Ovary (tissue), 9 donors: ENCODE data around the gene TK2. TPM values are rescaled to one million over a fixed set of nuclear protein-coding genes. Genes with fewer than 3 reads are reported as not detected.

ENCODE experiments used
- DNase-seq, 5 donors: peaks; one replicate each; pipeline ENCODE4 v3.0.0-alpha.2; 2019 to 2020
- H3K27ac ChIP-seq, 2 donors: fragments of 200-600 bp; one replicate each; pipeline versions ENCODE4 v1.5.1 to v1.8.0; 2019 to 2022
- H3K27me3 ChIP-seq: fragments of 200-600 bp; one replicate; pipeline ENCODE4 v1.8.0; 2022
- H3K36me3 ChIP-seq: fragments of 200-600 bp; sonication (generic); one replicate; pipeline ENCODE4 v1.5.1; 2019
- H3K4me1 ChIP-seq: one replicate; pipeline ENCODE4 v1.8.1; 2013; ENCODE audit warnings: mild to moderate bottlenecking, moderate library complexity; ENCODE audit not compliant: insufficient read depth
- H3K4me3 ChIP-seq: fragments of 200-600 bp; sonication (generic); one replicate; pipeline ENCODE4 v1.5.1; 2017
- H3K9me3 ChIP-seq, 2 donors: fragments of 200-600 bp in 1 of 2; sonication (generic) in 1 of 2; one replicate each; pipeline versions ENCODE4 v1.5.1 to v1.8.1; 2013 to 2019; ENCODE audit warnings: mild to moderate bottlenecking in 1 of 2, moderate library complexity in 1 of 2
- CTCF ChIP-seq, 3 donors: fragments of 450-650 bp in 2 of 3; fragments of 200-600 bp in 1 of 3; IDR thresholded peaks; one replicate each; pipeline versions ENCODE4 v1.5.1 to v1.8.0; 2016 to 2022; ENCODE audit warnings: antibody characterized with exemption in 3 of 3, mild to moderate bottlenecking in 1 of 3
- EP300 ChIP-seq: sonication (generic); formaldehyde crosslinking; IDR thresholded peaks from one replicate; pipeline ENCODE4 v1.6.1; 2017; ENCODE audit warnings: antibody characterized with exemption
- POLR2A ChIP-seq: fragments of 450-650 bp; IDR thresholded peaks from one replicate; pipeline ENCODE4 v1.6.1; 2017; ENCODE audit warnings: antibody characterized with exemption, mild to moderate bottlenecking, moderate library complexity
- WGBS, 3 donors: extraction: QIAGEN DNeasy Blood & Tissue Kit in 1 of 3; methylation state at CpG; one replicate each; pipeline versions ENCODE4 v1.1.5 to v1.1.7; 2013 to 2017; 5-methylcytosine and 5-hydroxymethylcytosine counted together
- intact Hi-C, 4 donors: fragments of 100-400 bp; cut with DNase I; formaldehyde crosslinking; loops; one replicate each; pipeline versions ENCODE4 v1.11.0 to v1.15.1; 2022 to 2023
- polyA plus RNA-seq, 2 donors: library from polyadenylated mRNA; stranded (reverse); fragments of 200-250 nt in 1 of 2; fragments of 350-450 nt in 1 of 2; fragmentation: Illumina TruSeq in 1 of 2; extraction: RNeasy Lipid Tissue Mini Kit (QIAGEN cat#74804) in 1 of 2; gene quantifications; one replicate each; pipeline ENCODE4 v1.2.3, GENCODE V29; 2013 to 2014
- total RNA-seq, 7 donors: library from RNA; depleted of rRNA in 2 of 7; stranded (reverse); fragments of >200 nt in 2 of 7; fragmentation: NEBNext Ultra II Directional in 3 of 7; extraction: Animal tissue kit (Norgen Biotek cat#: 25700) in 3 of 7; gene quantifications; one replicate each; pipeline versions ENCODE4 v1.1.0 to v1.2.4, GENCODE V29; 2016 to 2023
- donor health status: DM: no; HTN: no; CAD: no; lungs with moderate emphysema.
- donor health status: DM: no; HTN: no; CAD: no.
- donor health status: Bipolar disorder and iron deficiency.
- donor health status: DM: yes; HTN: yes; CAD: no.
- donor health status: DM: no; HTN: no; CAD: no.
- donor health status: DM: yes; HTN: yes; CAD: no.

Gene TK2
- total and polyA plus RNA-seq, 9 donors: 17.0 to 80.6 (median 34.0) TPM

GRCh38 chr16:66473051-66473571, 76.8 kb downstream of the TK2 start:
- no peak for TF ChIP-seq EP300
- TF ChIP-seq POLR2A: no peak
- TF ChIP-seq CTCF (IDR thresholded peaks at IDR 0.05): no peak
- H3K4me3 ChIP-seq: no peak overlapping the region
- WGBS, 3 donors: 80 to 86% (median 81%) methylated on average over 15 of the region's 15 CpGs
- intact Hi-C loops: no loop called here
- H3K4me1 ChIP-seq: peaks cover 2% of the 10 kb centered on the region
- no peak overlapping the region for H3K27ac ChIP-seq
- DNase-seq: peak in 1 of 5 donors; percentile 29
- no peaks in the 10 kb centered on the region for H3K9me3 ChIP-seq
- H3K27me3 ChIP-seq: no peaks in the 10 kb centered on the region
- H3K36me3 ChIP-seq: no peaks in the 10 kb centered on the region

- Histone ChIP-seq H3K27ac (no peak overlapping the region), H3K9me3 (no peaks in the 10 kb centered on the region), H3K4me1 (no peaks in the 10 kb centered on the region), H3K36me3 (no peaks in the 10 kb centered on the region), H3K4me3 (no peak overlapping the region), H3K27me3 (no peaks in the 10 kb centered on the region)
- 87 to 89% (median 88%) methylated on average over 10 of the region's 10 CpGs for WGBS, 3 donors
- peak in 1 of 5 donors; percentile 26 for DNase-seq
- intact Hi-C loops: no loop called here
- no peak for TF ChIP-seq CTCF (IDR thresholded peaks at IDR 0.05)
- TF ChIP-seq POLR2A: no peak
- TF ChIP-seq EP300: no peak
Measured at GRCh38 chr16:66471716-66472393, 78.1 kb downstream of the TK2 start.

GRCh38 chr16:66471264-66471663, 78.7 kb downstream of the TK2 start:
- no peak overlapping the region for H3K27ac ChIP-seq
- H3K27me3 ChIP-seq: no peaks in the 10 kb centered on the region
- TF ChIP-seq EP300 (no peak), CTCF (IDR thresholded peaks at IDR 0.05) (no peak), POLR2A (no peak)
- no peaks in the 10 kb centered on the region for H3K9me3 ChIP-seq
- no peak overlapping the region for H3K4me3 ChIP-seq
- no peaks in the 10 kb centered on the region for H3K4me1 ChIP-seq
- DNase-seq: peak in 1 of 5 donors; percentile 13
- H3K36me3 ChIP-seq: no peaks in the 10 kb centered on the region
- WGBS, 3 donors: 90 to 92% (median 91%) methylated on average over 10 of the region's 10 CpGs
- intact Hi-C loops: no loop called here

- TF ChIP-seq CTCF (IDR thresholded peaks at IDR 0.05) (no peak), EP300 (no peak), POLR2A (no peak)
- no peak overlapping the region for H3K27ac ChIP-seq
- intact Hi-C loops: no loop called here
- no peak overlapping the region for H3K4me3 ChIP-seq
- no peaks in the 10 kb centered on the region for H3K27me3 ChIP-seq
- no peaks in the 10 kb centered on the region for H3K4me1 ChIP-seq
- DNase-seq: no peak
- H3K36me3 ChIP-seq: no peaks in the 10 kb centered on the region
- WGBS, 3 donors: 44 to 52% (median 46%) methylated on average over 2 of the region's 2 CpGs
- no peaks in the 10 kb centered on the region for H3K9me3 ChIP-seq
Measured at GRCh38 chr16:66470556-66470955, 79.4 kb downstream of the TK2 start.
